IMR-90 (cell line): ENCODE results near the gene PPP1R17. TPM values are rescaled to one million over a fixed set of nuclear protein-coding genes. Genes with fewer than 3 reads are reported as not detected.

Experiments used
- ATAC-seq: fragments of 200-7000 bp; cut with Tn5 transposase; 2 replicates; pipeline ENCODE4 v1.9.1; 2020; ENCODE audit warnings: low read depth, mild to moderate bottlenecking, moderate library complexity
- BruUV-seq: library from RNA; stranded (reverse); fragments of 400-500 nt; replicated peaks from 2 replicates; lab custom pipeline; 2021; lab: Mats Ljungman, UMichigan
- CTCF ChIA-PET: fragments of 300-600 bp; formaldehyde crosslinking; extraction: SDS; loops from one replicate; lab custom pipeline; 2021; ENCODE audit warnings: antibody characterized with exemption; lab: Yijun Ruan, JAX
- POLR2A ChIA-PET: fragments of 300-600 bp; sonication (Branson Sonifier 250); formaldehyde crosslinking; loops from one replicate; lab custom pipeline; 2022; ENCODE audit warnings: antibody characterized with exemption; ENCODE audit not compliant: unreplicated experiment; lab: Charles Lee
- DNase-seq: peaks from one replicate; pipeline ENCODE4 v3.0.0; 2013
- H2AFZ ChIP-seq: replicated peaks from 2 replicates; pipeline ENCODE3; 2013; ENCODE audit warnings: low read length, mild to moderate bottlenecking; ENCODE audit not compliant: poor library complexity
- H2AK5ac ChIP-seq: 2 replicates; pipeline ENCODE4 v1.6.1; 2013; ENCODE audit warnings: low read depth, low read length, inconsistent platforms
- H2AK9ac ChIP-seq: replicated peaks from 2 replicates; pipeline ENCODE3; 2013; ENCODE audit warnings: mild to moderate bottlenecking, low read depth, low read length, moderate library complexity; ENCODE audit not compliant: poor library complexity
- H2BK120ac ChIP-seq: 2 replicates; pipeline ENCODE4 v1.6.1; 2013; ENCODE audit warnings: low read depth, low read length, inconsistent platforms
- H2BK15ac ChIP-seq: 3 replicates; pipeline ENCODE4 v1.6.1; 2013; ENCODE audit warnings: low read depth, low read length, inconsistent platforms
- H2BK20ac ChIP-seq: 2 replicates; pipeline ENCODE4 v1.6.1; 2013; ENCODE audit warnings: low read depth, mild to moderate bottlenecking, inconsistent platforms, low read length, moderate library complexity
- H2BK5ac ChIP-seq: 2 replicates; pipeline ENCODE4 v1.6.1; 2013; ENCODE audit warnings: mild to moderate bottlenecking, low read depth, low read length, inconsistent platforms; ENCODE audit not compliant: poor library complexity, severe bottlenecking
- H3K14ac ChIP-seq: replicated peaks from 2 replicates; pipeline ENCODE4 v1.6.1; 2013; ENCODE audit warnings: low read depth, low read length, inconsistent platforms
- H3K18ac ChIP-seq: 2 replicates; pipeline ENCODE4 v1.6.1; 2013; ENCODE audit warnings: low read depth, low read length, control low read depth
- H3K23ac ChIP-seq: 2 replicates; pipeline ENCODE4 v1.6.1; 2013; ENCODE audit warnings: low read depth, low read length, inconsistent platforms
- H3K27ac ChIP-seq: 2 replicates; pipeline ENCODE4 v1.5.1; 2013; ENCODE audit warnings: mild to moderate bottlenecking, control low read depth, low read length; ENCODE audit not compliant: insufficient read depth
- H3K27me3 ChIP-seq: 2 replicates; pipeline ENCODE4 v1.6.1; 2013; ENCODE audit warnings: low read length; ENCODE audit not compliant: control insufficient read depth, insufficient read depth
- H3K36me3 ChIP-seq: 2 replicates; pipeline ENCODE4 v1.6.1; 2013; ENCODE audit warnings: low read length, mixed read lengths; ENCODE audit not compliant: control insufficient read depth, insufficient read depth
- H3K4ac ChIP-seq: 2 replicates; pipeline ENCODE4 v1.6.1; 2013; ENCODE audit warnings: low read depth, low read length, inconsistent platforms
- H3K4me1 ChIP-seq: 2 replicates; pipeline ENCODE4 v1.6.1; 2013; ENCODE audit warnings: low read length, mixed read lengths; ENCODE audit not compliant: control insufficient read depth, insufficient read depth
- H3K4me2 ChIP-seq: 2 replicates; pipeline ENCODE4 v1.6.1; 2013; ENCODE audit warnings: low read depth, mild to moderate bottlenecking, control low read depth, low read length, moderate library complexity
- H3K4me3 ChIP-seq: 2 replicates; pipeline ENCODE4 v1.5.1; 2013; ENCODE audit warnings: low read depth, mild to moderate bottlenecking, control low read depth, low read length, moderate library complexity; ENCODE audit not compliant: insufficient read depth
- H3K56ac ChIP-seq: 2 replicates; pipeline ENCODE4 v1.6.1; 2013; ENCODE audit warnings: low read length, inconsistent platforms; ENCODE audit not compliant: insufficient read depth; ENCODE audit errors: extremely low read depth
- H3K79me1 ChIP-seq, 2 experiments: 2 replicates each; pipeline ENCODE4 v1.6.1; 2013; ENCODE audit warnings: low read length in 2 of 2, inconsistent platforms in 1 of 2, low read depth in 1 of 2
- H3K9ac ChIP-seq: 2 replicates; pipeline ENCODE4 v1.6.1; 2013; ENCODE audit warnings: low read depth, low read length, control low read depth
- H3K9me1 ChIP-seq: 2 replicates; pipeline ENCODE4 v1.6.1; 2013; ENCODE audit warnings: low read length, inconsistent platforms; ENCODE audit not compliant: insufficient read depth
- H3K9me3 ChIP-seq: 2 replicates; pipeline ENCODE4 v1.6.1; 2013; ENCODE audit warnings: low read length; ENCODE audit not compliant: control insufficient read depth, insufficient read depth
- H4K20me1 ChIP-seq: 2 replicates; pipeline ENCODE4 v1.6.1; 2013; ENCODE audit warnings: low read length, inconsistent platforms; ENCODE audit not compliant: insufficient read depth
- H4K5ac ChIP-seq: 2 replicates; pipeline ENCODE4 v1.6.1; 2013; ENCODE audit warnings: mild to moderate bottlenecking, low read depth, low read length, control low read depth
- H4K8ac ChIP-seq, 2 experiments: 2 replicates each; pipeline ENCODE4 v1.6.1; 2013; ENCODE audit warnings: low read depth in 2 of 2, low read length in 2 of 2, control low read depth in 1 of 2, inconsistent platforms in 1 of 2
- H4K91ac ChIP-seq: 2 replicates; pipeline ENCODE4 v1.6.1; 2013; ENCODE audit warnings: low read depth, low read length, inconsistent platforms; ENCODE audit not compliant: insufficient read depth
- BHLHE40 ChIP-seq: fragments of 150-350 bp; IDR thresholded peaks from 2 replicates; pipeline ENCODE4 v1.6.1; 2016; ENCODE audit warnings: mild to moderate bottlenecking, low read depth, low read length
- CEBPB ChIP-seq: IDR thresholded peaks from 2 replicates; pipeline ENCODE4 v1.6.1; 2012; ENCODE audit warnings: low read depth, low read length, improper control_type of control experiment
- CHD1 ChIP-seq: IDR thresholded peaks from 2 replicates; pipeline ENCODE4 v1.6.1; 2012; ENCODE audit warnings: low read depth, low read length, improper control_type of control experiment
- FOS ChIP-seq: fragments of 150-350 bp; IDR thresholded peaks from 2 replicates; pipeline ENCODE4 v1.6.1; 2016; ENCODE audit warnings: low read depth, low read length
- MAFK ChIP-seq: IDR thresholded peaks from 2 replicates; pipeline ENCODE4 v1.6.1; 2012; ENCODE audit warnings: low read depth, low read length, improper control_type of control experiment
- MAZ ChIP-seq: IDR thresholded peaks from 2 replicates; pipeline ENCODE4 v1.6.1; 2012; ENCODE audit warnings: low read depth, mild to moderate bottlenecking, low read length, improper control_type of control experiment, moderate library complexity, borderline replicate concordance
- MXI1 ChIP-seq: IDR thresholded peaks from 2 replicates; pipeline ENCODE4 v1.6.1; 2012; ENCODE audit warnings: low read depth, mild to moderate bottlenecking, low read length, moderate library complexity, borderline replicate concordance
- NFE2L2 ChIP-seq: fragments of 150-350 bp; IDR thresholded peaks from 2 replicates; pipeline ENCODE4 v1.6.1; 2016; ENCODE audit warnings: low read depth, mild to moderate bottlenecking, low read length
- POLR2A ChIP-seq: IDR thresholded peaks from 2 replicates; pipeline ENCODE4 v1.6.1; 2012; ENCODE audit warnings: mild to moderate bottlenecking, low read depth, low read length
- RAD21 ChIP-seq: IDR thresholded peaks from 2 replicates; pipeline ENCODE4 v1.6.1; 2012; ENCODE audit warnings: low read length, improper control_type of control experiment
- RCOR1 ChIP-seq: IDR thresholded peaks from 2 replicates; pipeline ENCODE4 v1.6.1; 2012; ENCODE audit warnings: mild to moderate bottlenecking, low read length, improper control_type of control experiment; ENCODE audit not compliant: insufficient replicate concordance
- RFX5 ChIP-seq: IDR thresholded peaks from 2 replicates; pipeline ENCODE4 v1.8.0; 2012; ENCODE audit warnings: low read depth, mild to moderate bottlenecking, low read length, moderate library complexity
- SMC3 ChIP-seq: fragments of 150-350 bp; IDR thresholded peaks from 2 replicates; pipeline ENCODE4 v1.6.1; 2016; ENCODE audit warnings: low read depth, mild to moderate bottlenecking, antibody characterized with exemption, low read length, moderate library complexity
- WGBS, 2 experiments: methylation state at CpG; one replicate each; pipeline versions ENCODE4 v1.1.5 to v1.1.7; 2013; ENCODE audit warnings: missing lambda C conversion rate in 2 of 2; ENCODE audit not compliant: insufficient read length in 1 of 2; ENCODE audit errors: extremely low coverage in 2 of 2; 5-methylcytosine and 5-hydroxymethylcytosine counted together
- dilution Hi-C: fragments of 300-500 bp; cut with HindIII; formaldehyde crosslinking; loops from one replicate; pipeline ENCODE4 v1.14.3; 2018; ENCODE audit warnings: low sequenced_read_pairs; ENCODE audit not compliant: unreplicated experiment
- in situ Hi-C: fragments of 300-500 bp; cut with MboI; formaldehyde crosslinking; loops from 3 replicates; pipeline ENCODE4 v1.14.3; 2019; ENCODE audit warnings: low sequenced_read_pairs, inconsistent platforms, mixed read lengths
- intact Hi-C: fragments of 100-400 bp; cut with micrococcal nuclease; formaldehyde crosslinking; loops from 2 replicates; pipeline ENCODE4 v1.10.0; 2022
- polyA plus RNA-seq, 3 experiments: library from polyadenylated mRNA; depleted of rRNA; stranded (reverse); fragments of >200 nt; gene quantifications; 2 replicates each; pipeline ENCODE4 v1.2.3, GENCODE V29; 2012; ENCODE audit warnings: low replicate concordance in 1 of 3
- total RNA-seq: library from RNA; depleted of rRNA; stranded (reverse); fragments of >200 nt; gene quantifications from 2 replicates; pipeline ENCODE4 v1.2.3, GENCODE V29; 2012
- TF ChIP-seq, protein P1 (sequence below): conservative IDR thresholded peaks from 2 replicates; pipeline ENCODE4 v1.5.1; 2012; ENCODE audit warnings: mild to moderate bottlenecking, low read depth, low read length, improper control_type of control experiment
- TF ChIP-seq, protein P2 (sequence below): fragments of 150-350 bp; IDR thresholded peaks from 2 replicates; pipeline ENCODE4 v1.6.1; 2017; ENCODE audit warnings: mild to moderate bottlenecking, antibody characterized with exemption, low read length, low read depth
- TF ChIP-seq, protein P3 (sequence below): fragments of 150-350 bp; IDR thresholded peaks from 2 replicates; pipeline ENCODE4 v1.6.1; 2016; ENCODE audit warnings: low read depth, mild to moderate bottlenecking, low read length, moderate library complexity, borderline replicate concordance

Gene PPP1R17
- total and polyA plus RNA-seq, 2 of the 4 experiments (the other 2 are of a cell fraction), result not detected

DNA sequence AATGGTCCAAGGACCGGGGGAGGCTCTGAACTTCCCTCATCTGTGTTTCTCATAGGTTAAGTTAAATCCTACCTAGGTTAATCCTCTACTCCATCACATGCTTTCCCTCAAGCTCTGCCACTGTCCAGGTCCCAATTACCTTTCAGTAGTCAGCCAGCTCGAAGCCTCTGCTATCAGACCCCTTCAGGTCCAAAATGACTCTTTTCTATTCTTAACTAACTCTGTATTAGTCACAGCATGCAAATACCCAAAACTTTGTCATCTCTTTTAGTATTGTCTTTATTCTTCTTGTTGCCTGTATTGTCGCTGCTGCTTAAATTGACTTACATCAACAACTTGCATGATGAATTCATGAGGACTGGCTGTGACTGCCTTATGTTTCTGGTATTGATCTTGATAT is 15.3 kb downstream of the PPP1R17 start:
- Histone ChIP-seq H3K4me3 (no peak overlapping the region), H3K14ac (no peak overlapping the region), H3K9me3 (no peaks in the 10 kb centered on the region), H2BK20ac (no peak overlapping the region), H3K79me1 (no peaks in the 10 kb centered on the region), H2BK15ac (no peak overlapping the region), H3K9ac (no peak overlapping the region), H3K4ac (no peak overlapping the region), H4K5ac (no peak overlapping the region), H3K27ac (no peak overlapping the region), H2BK5ac (no peak overlapping the region), H3K23ac (no peak overlapping the region), H3K36me3 (no peaks in the 10 kb centered on the region), H2BK120ac (no peak overlapping the region), H4K20me1 (no peaks in the 10 kb centered on the region), H4K8ac (no peak overlapping the region), H4K91ac (no peak overlapping the region), H2AK5ac (no peak overlapping the region), H2AK9ac (no peak overlapping the region), H2AFZ (no peak overlapping the region), H3K4me2 (no peak overlapping the region), H3K18ac (no peak overlapping the region), H3K27me3 (no peaks in the 10 kb centered on the region; the same call in 1 of the 2 replicates), H3K9me1 (no peaks in the 10 kb centered on the region), H3K4me1 (no peaks in the 10 kb centered on the region), H3K56ac (no peak overlapping the region)
- 0% methylated on average over 1 of the region's 3 CpGs; no CpG with 5 or more reads in 1 of the 2 experiments for WGBS, 2 experiments
- dilution Hi-C loops, result no loop called here
- CTCF ChIA-PET, result no interaction called here
- ATAC-seq (no peak), DNase-seq (no peak)
- POLR2A ChIA-PET, result no interaction called here
- BruUV-seq, result no TSS peak
- no peak for TF ChIP-seq MXI1
- no peak for TF ChIP-seq CEBPB
- TF ChIP-seq NFE2L2, result no peak
- no peak for TF ChIP-seq RAD21
- TF ChIP-seq, protein P1, sequence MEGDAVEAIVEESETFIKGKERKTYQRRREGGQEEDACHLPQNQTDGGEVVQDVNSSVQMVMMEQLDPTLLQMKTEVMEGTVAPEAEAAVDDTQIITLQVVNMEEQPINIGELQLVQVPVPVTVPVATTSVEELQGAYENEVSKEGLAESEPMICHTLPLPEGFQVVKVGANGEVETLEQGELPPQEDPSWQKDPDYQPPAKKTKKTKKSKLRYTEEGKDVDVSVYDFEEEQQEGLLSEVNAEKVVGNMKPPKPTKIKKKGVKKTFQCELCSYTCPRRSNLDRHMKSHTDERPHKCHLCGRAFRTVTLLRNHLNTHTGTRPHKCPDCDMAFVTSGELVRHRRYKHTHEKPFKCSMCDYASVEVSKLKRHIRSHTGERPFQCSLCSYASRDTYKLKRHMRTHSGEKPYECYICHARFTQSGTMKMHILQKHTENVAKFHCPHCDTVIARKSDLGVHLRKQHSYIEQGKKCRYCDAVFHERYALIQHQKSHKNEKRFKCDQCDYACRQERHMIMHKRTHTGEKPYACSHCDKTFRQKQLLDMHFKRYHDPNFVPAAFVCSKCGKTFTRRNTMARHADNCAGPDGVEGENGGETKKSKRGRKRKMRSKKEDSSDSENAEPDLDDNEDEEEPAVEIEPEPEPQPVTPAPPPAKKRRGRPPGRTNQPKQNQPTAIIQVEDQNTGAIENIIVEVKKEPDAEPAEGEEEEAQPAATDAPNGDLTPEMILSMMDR, result no peak
- TF ChIP-seq, protein P2, sequence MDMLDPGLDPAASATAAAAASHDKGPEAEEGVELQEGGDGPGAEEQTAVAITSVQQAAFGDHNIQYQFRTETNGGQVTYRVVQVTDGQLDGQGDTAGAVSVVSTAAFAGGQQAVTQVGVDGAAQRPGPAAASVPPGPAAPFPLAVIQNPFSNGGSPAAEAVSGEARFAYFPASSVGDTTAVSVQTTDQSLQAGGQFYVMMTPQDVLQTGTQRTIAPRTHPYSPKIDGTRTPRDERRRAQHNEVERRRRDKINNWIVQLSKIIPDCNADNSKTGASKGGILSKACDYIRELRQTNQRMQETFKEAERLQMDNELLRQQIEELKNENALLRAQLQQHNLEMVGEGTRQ, result no peak
- no peak for TF ChIP-seq RFX5
- TF ChIP-seq FOS, result no peak
- TF ChIP-seq MAFK, result no peak
- no peak for TF ChIP-seq CHD1
- no peak for TF ChIP-seq MAZ
- TF ChIP-seq, protein P3, sequence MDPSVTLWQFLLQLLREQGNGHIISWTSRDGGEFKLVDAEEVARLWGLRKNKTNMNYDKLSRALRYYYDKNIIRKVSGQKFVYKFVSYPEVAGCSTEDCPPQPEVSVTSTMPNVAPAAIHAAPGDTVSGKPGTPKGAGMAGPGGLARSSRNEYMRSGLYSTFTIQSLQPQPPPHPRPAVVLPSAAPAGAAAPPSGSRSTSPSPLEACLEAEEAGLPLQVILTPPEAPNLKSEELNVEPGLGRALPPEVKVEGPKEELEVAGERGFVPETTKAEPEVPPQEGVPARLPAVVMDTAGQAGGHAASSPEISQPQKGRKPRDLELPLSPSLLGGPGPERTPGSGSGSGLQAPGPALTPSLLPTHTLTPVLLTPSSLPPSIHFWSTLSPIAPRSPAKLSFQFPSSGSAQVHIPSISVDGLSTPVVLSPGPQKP, result no peak
- no peak for TF ChIP-seq POLR2A
- no peak for TF ChIP-seq BHLHE40
- no peak for TF ChIP-seq RCOR1
- no peak for TF ChIP-seq SMC3
- in situ Hi-C loops, result no loop called here
- intact Hi-C loops, result no loop called here
